Left forelimb (tissue), 1 donor: ENCODE measurements around the gene OR52K2.
"Not testable (repeated sequence)": the region's sequence is repeated elsewhere in the genome, so short reads cannot be mapped to it uniquely, and the experiment has no call there.

Experiments
- DNase-seq: peaks from one replicate; pipeline ENCODE4 v3.0.0-alpha.2; 2018; ENCODE audit warnings: low spot score

Gene OR52K2

DNA sequence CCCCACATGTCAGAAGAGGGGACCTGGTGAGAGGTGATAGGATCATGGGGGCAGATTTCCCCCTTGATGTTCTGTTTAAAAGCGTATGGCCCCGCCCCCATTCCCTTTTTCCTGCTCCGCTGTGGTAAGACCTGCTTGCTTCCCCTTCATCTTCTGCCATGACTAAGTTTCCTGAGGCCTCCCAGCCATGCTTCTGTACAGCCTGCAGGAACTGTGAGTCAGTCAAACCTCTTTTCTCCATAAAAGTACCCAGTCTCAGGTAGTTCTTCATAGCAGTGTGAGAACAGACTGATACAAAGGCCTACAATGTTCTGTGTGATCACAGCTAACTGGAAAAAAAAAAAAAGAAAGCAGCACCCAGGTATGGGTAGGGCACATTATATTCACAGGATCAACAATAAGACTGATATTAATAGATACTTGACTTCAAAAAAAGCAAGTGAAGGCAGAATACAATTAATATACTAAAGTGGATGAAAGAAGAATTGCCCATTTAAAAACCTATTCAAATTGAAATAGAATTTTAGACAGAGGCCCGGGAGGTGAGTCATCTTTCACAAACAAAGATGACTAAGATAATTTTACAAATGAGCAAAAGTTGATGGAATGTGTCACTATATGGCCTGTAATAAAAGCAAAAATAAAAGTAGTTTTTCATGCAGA, 31.6 kb downstream of the OR52K2 start:
- no peak for DNase-seq

DNA sequence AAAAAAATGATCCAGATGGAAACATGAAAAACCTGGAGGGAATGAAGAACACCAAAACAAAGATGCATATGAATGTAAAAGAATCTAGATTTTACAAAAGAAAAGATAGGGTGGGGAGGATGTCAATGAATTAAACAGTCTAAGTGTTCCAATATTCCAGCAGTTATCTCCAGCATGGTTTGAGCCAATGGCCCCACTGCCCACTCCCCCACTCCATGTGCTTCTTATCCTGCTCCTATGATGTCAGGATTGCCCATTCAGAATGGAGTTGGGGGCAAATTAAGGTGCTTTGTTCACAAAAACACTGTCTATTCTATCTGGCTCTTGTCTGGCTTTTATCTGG, 32.1 kb downstream of the OR52K2 start:
- no peak for DNase-seq

DNA sequence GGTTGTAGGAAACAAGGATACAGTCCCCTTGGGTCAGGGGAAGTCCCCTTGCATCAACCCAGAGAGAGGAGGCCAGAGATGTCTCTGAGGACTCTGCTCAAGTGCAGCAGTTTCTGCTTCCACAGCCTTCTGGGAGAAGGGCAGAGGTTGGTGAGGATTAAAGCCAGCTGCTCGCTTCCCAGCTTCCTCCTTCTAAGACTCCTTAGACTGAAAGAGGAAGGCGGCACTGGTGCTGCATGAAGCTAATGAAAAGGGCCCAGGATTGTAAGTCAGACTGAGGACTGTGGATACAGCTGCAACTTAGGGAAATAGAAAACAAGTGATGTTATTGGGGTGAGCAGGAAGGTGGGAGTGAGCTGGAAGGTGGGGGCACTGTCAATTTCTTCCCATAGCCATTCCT, 33.4 kb downstream of the OR52K2 start, which contains the start of gene OR52K1:
TSS of gene OR52K1 (plus strand) at position 202 of the 400 bp plus-strand sequence. CDS start 6,255 bp downstream, outside the sequence.
- no peak for DNase-seq

DNA sequence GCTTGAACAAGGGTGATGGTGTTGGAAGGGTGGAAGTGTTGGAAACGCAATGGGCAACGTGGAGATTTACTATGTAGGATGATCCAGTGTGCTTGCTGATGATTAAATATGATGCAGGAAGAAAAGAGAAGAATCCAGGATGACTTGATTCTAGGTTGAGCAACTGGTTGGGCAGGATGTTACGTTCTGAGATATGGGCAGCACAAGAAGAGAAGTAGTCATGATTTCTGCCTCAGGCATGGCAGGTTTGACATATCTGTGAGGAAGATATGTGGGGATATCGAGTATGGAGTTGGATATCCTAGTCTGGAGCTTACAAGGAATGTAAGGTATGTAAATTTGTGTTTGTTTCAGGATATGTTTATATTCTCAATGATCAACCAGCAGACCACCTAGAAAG, 35.2 kb downstream of the OR52K2 start:
- no peak for DNase-seq

DNA sequence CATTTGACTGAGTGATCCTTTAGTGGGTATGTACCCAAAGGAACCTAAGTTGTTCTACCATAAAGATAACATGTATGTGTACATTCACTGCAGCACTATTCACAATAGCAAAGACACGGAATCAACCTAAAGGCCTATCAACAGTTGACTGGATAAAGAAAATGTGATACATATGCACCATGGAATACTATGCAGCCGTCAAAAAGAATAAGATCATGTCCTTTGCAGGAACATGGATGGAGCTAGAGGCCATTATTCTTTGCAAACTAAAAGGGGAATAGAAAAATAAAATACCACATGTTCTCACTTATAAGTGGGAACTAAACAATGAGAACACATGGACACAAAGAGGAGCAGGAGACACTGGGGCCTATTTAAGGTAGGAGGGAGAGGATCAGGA, 42.3 kb downstream of the OR52K2 start:
- not testable (repeated sequence) for DNase-seq

DNA sequence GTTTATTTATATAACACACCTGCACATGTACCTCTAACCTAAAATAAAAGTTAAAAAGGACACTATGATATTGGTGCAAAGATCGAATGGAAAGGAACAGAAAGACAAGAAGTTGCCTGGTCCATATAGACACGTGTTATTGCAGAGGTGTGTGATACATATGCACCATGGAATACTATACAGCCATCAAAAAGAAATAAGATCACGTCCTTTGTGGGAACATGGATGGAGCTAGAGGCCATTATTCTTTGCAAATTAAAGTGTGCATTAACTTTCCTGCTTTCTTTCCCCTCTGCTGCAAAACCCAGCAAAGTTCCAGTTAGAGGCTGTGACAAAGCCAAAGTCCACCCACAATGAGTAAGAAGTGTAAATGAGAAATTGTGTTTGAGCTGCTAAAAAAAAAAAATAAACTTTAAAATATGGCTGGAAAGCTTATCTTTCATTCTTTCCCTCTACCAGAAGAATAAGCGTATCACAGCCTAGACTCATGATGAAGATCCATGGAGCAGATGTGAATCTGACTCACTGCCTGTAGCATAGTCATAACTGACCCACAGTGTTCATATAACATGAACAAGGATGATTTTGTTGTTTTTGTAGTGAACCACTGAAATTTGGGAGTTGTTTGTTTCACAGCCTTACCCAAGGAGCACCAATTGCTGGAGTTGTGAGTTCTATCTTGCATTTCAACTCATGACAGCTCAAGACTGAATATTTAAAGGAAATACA, 42.9 kb downstream of the OR52K2 start:
- DNase-seq = no peak

DNA sequence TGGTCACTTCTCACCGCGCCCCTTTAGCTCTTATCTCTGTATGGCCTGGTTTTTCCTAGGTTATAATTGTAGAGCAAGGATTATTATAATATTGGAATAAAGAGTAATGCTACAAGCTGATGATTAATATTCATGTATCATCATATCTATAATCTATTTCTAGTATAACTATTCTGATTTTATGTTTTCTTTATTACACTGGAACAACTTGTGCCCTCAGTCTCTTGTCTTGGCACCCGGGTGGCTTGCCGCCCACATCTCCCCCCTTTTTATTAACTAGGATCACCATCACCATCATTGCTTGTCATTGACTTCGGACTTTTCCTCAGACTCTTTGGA, 44.4 kb downstream of the OR52K2 start:
- DNase-seq = no peak

DNA sequence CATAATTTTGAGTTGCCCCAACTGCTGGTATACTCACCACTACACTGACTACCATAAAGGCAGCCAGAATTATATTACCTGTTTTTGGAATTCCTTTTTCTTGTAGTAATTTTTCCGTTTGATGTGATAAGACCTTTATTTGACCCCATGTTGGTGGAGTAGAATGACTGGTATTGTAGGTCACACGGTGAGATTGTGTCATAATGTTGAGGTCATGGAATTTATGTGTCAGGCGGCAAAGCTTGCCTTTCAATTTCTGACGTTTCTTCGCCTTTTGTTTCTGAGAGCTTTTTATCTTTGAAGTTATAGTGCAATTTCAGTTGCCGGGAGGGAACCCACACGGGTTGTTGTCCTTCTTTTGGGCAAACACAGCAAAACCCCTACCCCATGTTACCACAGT, 46.4 kb downstream of the OR52K2 start:
- DNase-seq = no peak

DNA sequence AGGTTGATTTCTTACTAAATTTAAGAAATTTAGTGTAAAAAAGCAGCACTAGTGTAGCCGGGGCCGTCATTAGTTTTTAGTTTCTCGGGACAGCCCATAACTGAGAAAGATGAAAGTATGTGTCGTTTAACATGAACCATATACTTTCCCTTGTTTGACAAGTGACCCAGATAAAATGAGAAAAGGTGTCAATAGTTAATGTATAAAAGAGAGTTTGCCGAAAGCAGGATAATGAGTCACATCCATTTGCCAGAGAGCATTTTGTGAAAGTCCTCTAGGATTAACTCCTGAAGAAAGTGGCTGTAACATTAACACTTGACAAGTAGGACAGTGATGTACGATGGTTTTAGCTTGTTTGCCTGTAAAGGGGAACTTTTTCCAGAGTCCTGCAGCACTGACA, 46.9 kb downstream of the OR52K2 start:
- DNase-seq = no peak

DNA sequence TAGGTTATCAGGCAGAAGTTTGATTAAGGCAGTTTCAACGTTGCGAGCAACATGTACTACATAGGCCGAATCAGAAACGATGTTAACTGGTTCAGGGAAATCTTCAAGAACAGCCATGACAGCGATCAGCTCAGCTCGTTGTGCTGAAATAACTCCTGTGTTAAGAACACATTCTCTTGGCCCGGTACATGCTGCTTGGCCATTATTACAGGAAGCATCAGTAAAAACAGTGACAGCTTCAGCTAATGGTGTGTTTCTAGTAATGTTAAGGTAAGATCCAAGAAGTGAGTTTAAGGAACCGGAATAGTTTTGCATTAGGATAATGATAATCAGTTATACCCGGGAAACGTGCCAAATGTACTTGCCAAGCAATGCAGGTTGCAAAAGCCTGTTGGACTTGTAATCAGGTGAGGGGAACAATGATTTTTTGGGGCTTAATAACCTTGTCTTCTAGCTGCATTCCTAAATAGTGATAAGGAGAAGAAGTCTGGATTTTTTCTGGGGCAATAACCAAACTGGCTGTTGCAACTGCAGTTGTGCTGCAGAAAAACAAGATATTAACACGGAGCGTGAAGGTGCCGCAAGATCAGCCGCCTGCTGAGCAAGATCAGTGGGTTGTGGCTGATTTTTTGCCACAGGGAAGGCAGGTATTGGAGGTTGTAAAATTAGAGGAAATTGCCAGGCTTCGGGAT, 47.6 kb downstream of the OR52K2 start:
- no peak for DNase-seq
